IPS-18a (cell line): ENCODE results near the gene KATNB1.

ENCODE experiments used
- H3K27ac ChIP-seq: one replicate; pipeline ENCODE4 v1.5.1; 2013; ENCODE audit warnings: low read length
- H3K27me3 ChIP-seq: one replicate; pipeline ENCODE4 v1.6.1; 2013; ENCODE audit warnings: mild to moderate bottlenecking, low read length; ENCODE audit not compliant: control insufficient read depth, insufficient read depth
- H3K36me3 ChIP-seq: one replicate; pipeline ENCODE4 v1.6.1; 2013; ENCODE audit warnings: low read depth, low read length; ENCODE audit not compliant: control insufficient read depth
- H3K4me1 ChIP-seq: one replicate; pipeline ENCODE4 v1.6.1; 2013; ENCODE audit warnings: low read depth, low read length; ENCODE audit not compliant: control insufficient read depth
- H3K4me3 ChIP-seq: one replicate; pipeline ENCODE4 v1.5.1; 2013; ENCODE audit warnings: low read length
- H3K9ac ChIP-seq: one replicate; pipeline ENCODE4 v1.6.1; 2013; ENCODE audit warnings: mild to moderate bottlenecking, low read length, moderate library complexity
- H3K9me3 ChIP-seq: one replicate; pipeline ENCODE4 v1.6.1; 2013; ENCODE audit warnings: low read depth, low read length; ENCODE audit not compliant: control insufficient read depth

The KATNB1 gene

DNA sequence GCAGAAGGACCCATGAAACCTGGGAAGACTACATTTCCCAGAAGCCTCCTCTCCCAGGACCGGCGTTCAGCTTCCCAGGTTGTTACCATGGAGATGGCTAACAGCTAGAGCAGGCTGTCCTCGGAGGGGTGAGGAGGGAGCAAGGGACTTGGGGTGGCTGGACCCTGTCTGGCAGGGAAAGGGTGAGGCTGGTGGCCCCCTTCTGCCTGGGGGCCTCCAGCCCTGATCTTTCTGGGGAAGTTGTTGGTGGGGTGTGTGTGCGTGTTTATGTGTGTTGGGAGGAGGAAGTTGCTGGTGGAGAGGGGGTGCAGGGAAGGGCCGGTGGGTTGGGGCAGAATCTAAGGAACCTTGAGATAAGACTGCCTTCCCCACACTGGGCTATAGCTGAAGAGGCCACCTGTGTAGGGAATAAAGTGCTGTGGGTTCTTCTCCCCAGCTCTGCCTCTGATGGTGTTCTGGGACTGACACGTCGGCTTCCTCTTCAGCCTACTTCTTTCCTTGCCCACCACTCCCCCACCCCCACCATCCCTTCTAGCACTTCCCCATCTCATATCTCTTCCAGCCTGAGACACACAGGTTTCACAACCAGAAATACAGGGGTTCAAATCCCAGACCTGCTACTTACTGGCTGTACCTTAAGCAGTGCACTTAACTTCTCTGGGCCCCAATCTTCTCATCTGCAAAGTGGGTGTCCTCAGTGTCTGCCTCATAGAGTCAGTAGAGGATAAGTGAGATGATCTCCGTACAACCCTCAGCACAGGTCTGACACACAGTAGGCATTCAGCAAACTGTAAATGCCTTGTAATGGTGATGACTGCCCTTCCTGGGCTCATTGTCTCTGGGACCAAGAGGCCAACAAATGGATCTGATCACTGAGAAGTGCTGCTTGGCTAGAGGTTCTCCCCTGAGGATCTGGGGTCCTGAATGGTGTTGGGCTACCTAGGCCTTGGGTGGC lies 40.6 kb upstream of the KATNB1 start, which contains the start of gene DRC7:
Gene DRC7, plus strand, starts transcription at position 82 of the 955 bp plus-strand sequence. CDS start 3,144 bp downstream, outside the sequence.
- Histone ChIP-seq H3K36me3 (no peaks in the 10 kb centered on the region), H3K9ac (no peak within 1 kb of the TSS), H3K9me3 (no peaks in the 10 kb centered on the region), H3K4me1 (no peaks in the 10 kb centered on the region), H3K27ac (no peak within 1 kb of the TSS), H3K4me3 (no peak within 1 kb of the TSS), H3K27me3 (no peaks in the 10 kb centered on the region)

DNA sequence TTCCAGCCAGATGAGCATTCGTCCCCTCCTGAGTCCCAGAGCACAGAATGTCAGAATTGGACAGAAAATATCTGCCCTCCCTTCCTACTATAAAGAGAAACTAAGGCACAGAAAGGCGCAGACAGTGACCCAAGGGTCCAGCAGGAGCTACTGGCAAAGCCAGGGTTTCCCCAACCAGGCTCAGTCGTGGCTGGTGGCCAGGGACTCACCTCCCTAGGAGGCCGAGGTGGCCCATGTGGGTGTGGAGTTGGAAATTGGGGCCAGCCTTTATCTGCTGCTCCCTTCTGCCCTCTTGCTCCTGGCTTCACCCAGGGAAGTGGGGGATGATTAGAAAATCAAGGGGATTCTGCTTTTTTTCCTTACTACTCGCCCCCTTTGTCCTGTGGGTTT lies 39.9 kb upstream of the KATNB1 start:
- Histone ChIP-seq H3K9me3 (no peaks in the 10 kb centered on the region), H3K36me3 (no peaks in the 10 kb centered on the region), H3K9ac (no peak overlapping the region), H3K27me3 (no peaks in the 10 kb centered on the region), H3K27ac (no peak overlapping the region), H3K4me1 (no peaks in the 10 kb centered on the region), H3K4me3 (no peak overlapping the region)

DNA sequence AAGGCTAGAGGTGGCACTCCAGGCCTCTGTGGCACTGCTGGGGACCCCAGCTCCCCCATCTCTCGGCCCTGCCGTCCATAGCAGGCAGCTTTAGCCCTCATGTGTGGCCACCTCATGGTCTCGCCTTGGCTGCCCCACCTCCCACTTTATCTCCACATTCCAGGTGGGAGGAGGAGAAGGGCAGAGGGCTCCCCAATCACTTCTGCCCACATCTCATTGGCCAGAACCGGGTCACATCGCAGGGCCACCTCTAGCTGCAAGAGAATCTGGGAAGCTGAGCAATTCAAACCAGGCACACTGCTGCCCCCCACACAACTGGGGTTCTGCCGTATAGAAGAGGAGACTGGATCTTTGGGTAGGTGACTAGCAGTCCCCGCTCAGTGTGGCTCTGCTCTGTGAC lies 39.3 kb upstream of the KATNB1 start:
- no peaks in the 10 kb centered on the region for H3K36me3 ChIP-seq
- H3K9ac ChIP-seq, result no peak overlapping the region
- no peaks in the 10 kb centered on the region for H3K9me3 ChIP-seq
- no peaks in the 10 kb centered on the region for H3K27me3 ChIP-seq
- no peak overlapping the region for H3K4me3 ChIP-seq
- no peaks in the 10 kb centered on the region for H3K4me1 ChIP-seq
- no peak overlapping the region for H3K27ac ChIP-seq

DNA sequence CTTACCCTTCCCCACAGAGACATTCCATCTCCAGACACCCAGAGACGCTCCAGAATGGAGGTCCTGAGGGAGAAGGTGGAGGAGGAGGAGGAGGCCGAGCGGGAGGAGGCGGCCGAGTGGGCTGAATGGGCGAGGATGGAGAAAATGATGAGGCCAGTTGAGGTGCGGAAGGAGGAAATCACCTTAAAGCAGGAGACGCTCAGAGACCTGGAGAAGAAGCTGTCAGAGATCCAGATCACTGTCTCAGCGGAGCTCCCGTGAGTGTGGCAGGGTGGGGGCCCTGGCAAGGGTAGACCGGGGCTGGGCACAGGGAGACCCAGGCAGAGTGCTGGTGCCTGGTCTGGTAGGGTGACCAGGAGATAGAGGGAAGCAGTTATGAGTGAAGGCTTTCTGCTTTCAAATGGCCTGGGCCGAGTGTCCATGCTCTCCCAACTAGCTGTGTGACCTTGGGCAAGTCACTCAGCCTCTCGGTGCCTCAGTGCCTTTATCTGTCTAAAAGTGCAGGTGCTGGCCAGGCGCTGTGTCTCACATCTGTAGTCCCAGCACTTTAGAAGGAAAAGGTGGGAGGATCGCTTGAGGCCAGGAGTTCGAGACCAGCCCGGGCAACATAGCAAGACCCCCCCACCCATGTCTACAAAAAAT lies 37.6 kb upstream of the KATNB1 start:
- no peak overlapping the region for H3K4me3 ChIP-seq
- H3K9me3 ChIP-seq, result no peaks in the 10 kb centered on the region
- no peak overlapping the region for H3K9ac ChIP-seq
- no peaks in the 10 kb centered on the region for H3K4me1 ChIP-seq
- H3K27me3 ChIP-seq, result no peaks in the 10 kb centered on the region
- H3K27ac ChIP-seq, result no peak overlapping the region
- no peaks in the 10 kb centered on the region for H3K36me3 ChIP-seq

DNA sequence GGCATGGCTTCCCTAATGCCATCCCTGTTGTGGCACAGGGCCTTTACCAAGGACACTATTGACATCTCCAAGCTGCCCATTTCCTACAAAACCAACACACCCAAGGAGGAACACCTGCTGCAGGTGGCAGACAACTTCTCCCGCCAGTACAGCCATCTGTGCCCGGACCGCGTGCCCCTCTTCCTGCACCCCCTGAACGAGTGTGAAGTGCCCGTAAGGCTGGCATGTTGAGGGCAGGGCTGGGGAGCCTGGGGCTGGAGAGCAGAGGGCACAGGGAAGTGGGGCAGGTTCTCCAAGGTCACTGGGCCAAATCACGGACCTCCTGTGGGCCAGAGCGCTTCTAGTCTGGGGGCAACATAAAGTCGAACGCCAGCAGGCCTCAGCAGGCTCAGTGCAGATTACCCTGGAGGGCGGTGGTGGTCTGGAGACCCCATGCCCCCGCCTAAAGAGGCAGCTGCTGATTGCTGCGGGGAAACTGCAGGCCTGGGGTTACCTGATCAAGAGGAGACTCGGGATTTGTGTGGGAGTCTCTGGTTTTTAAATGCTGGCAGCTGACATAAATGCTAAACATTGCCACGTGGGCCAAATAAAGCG lies 36.7 kb upstream of the KATNB1 start:
- Histone ChIP-seq H3K9me3 (no peaks in the 10 kb centered on the region), H3K36me3 (no peaks in the 10 kb centered on the region), H3K9ac (no peak overlapping the region), H3K27me3 (no peaks in the 10 kb centered on the region), H3K4me3 (no peak overlapping the region), H3K27ac (no peak overlapping the region), H3K4me1 (peaks cover under 1% of the 10 kb centered on the region)

DNA sequence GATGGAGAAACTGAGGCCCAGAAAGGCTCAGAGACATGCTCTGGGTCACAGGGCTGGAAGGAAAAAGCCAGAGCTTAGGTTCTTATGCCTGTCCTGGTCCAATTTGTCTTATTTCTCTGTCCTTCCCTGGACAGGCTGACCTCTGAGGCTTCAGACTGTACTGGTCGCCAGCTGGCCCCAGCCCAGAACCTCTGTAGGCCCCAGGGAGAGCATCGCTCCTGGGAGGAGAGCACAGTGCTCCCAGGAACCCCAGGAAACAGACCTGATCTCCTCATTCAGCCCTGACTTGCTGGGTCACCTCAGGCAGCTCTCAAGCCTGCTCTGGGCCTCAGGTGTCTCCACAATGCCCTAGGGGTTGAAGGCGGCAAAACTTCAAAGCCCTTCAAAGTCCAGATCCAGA lies 36.1 kb upstream of the KATNB1 start:
- Histone ChIP-seq H3K9me3 (no peaks in the 10 kb centered on the region), H3K27ac (no peak overlapping the region), H3K36me3 (no peaks in the 10 kb centered on the region), H3K27me3 (no peaks in the 10 kb centered on the region), H3K4me3 (no peak overlapping the region), H3K4me1 (peaks cover 4% of the 10 kb centered on the region), H3K9ac (no peak overlapping the region)

DNA sequence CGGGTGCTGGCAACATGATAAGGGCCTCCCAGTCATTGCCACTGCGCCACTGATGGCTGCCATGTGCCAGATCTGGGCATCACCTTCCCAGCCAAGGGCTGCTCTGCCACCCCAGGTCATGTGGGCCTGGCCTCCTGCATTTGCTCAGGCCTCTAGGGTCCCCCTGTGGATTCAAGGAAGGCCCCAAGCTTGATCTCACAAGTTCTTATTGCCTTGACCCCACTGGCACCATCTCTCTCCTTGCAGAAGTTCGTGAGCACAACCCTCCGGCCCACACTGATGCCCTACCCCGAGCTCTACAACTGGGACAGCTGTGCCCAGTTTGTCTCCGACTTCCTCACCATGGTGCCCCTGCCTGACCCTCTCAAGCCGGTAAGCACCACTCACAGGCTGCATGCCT lies 35.7 kb upstream of the KATNB1 start:
- H3K9me3 ChIP-seq, result no peaks in the 10 kb centered on the region
- H3K4me3 ChIP-seq, result no peak overlapping the region
- H3K27ac ChIP-seq, result no peak overlapping the region
- no peaks in the 10 kb centered on the region for H3K36me3 ChIP-seq
- no peaks in the 10 kb centered on the region for H3K27me3 ChIP-seq
- peaks cover 4% of the 10 kb centered on the region for H3K4me1 ChIP-seq
- no peak overlapping the region for H3K9ac ChIP-seq

DNA sequence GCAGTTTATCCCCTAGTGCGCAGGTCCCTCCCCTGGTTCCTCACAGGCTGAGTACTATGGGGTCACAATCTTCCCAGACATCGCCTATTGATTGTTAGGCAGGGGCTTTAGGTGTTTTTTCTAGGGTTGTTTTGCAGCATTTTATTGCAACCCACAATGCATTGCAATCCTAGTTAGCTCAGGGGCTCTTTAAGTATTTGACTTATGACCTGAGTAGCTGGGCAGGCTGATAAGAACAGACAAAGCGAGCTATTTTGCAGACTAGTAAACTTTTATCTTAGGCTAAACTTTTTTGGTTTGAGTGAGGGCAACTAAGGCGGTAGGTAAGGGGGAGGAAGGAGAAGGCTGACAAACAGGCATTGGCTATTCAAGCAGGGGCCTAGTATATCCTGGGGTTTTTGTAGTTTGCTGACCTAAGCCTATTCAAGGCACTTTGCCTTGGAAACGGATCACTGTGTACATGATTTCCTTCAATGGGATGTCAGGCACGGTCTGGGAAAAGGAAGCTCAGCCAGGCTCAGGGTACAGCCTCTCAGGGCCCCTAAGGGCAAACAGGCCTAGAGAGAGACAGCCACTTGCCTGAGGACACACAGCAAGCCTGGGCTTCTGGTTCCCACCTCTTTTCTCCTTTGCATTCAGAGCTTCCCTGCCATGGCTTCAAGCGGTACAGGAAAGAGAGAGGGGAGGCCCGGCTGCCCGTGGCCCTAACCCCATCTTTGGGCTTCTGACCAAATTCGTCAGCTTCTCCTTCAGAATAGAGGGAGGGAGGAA lies 34.6 kb upstream of the KATNB1 start:
- no peaks in the 10 kb centered on the region for H3K27me3 ChIP-seq
- H3K36me3 ChIP-seq, result no peaks in the 10 kb centered on the region
- no peak overlapping the region for H3K9ac ChIP-seq
- H3K4me1 ChIP-seq, result peaks cover 4% of the 10 kb centered on the region
- no peak overlapping the region for H3K4me3 ChIP-seq
- no peak overlapping the region for H3K27ac ChIP-seq
- no peaks in the 10 kb centered on the region for H3K9me3 ChIP-seq

DNA sequence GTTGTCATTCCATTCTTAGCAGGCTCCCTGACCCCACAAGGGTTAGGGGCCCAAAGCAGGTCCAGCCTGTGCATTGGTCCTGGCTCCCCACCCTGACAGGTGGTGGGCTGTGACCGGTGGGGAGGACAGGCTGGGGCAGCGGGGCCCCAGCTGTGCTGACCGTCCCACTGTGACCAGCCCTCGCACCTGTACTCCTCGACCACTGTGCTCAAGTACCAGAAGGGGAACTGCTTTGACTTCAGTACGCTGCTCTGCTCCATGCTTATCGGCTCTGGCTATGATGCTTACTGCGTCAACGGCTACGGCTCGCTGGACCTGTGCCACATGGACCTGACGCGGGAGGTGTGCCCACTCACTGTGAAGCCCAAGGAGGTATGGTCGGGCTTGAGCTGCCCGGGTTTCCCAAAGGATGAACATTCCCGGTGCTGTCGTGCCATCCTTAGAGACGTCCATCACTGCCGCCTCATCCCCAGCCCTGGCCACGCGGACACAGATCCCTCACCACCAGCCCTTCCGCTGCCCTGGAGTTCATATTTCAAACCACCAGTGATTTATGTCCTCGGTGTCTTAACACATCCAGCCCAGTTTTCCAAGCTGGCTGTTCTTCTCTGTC lies 33.7 kb upstream of the KATNB1 start:
- Histone ChIP-seq H3K27ac (no peak overlapping the region), H3K27me3 (no peaks in the 10 kb centered on the region), H3K4me3 (no peak overlapping the region), H3K9ac (no peak overlapping the region), H3K36me3 (no peaks in the 10 kb centered on the region), H3K4me1 (peaks cover 4% of the 10 kb centered on the region), H3K9me3 (no peaks in the 10 kb centered on the region)

DNA sequence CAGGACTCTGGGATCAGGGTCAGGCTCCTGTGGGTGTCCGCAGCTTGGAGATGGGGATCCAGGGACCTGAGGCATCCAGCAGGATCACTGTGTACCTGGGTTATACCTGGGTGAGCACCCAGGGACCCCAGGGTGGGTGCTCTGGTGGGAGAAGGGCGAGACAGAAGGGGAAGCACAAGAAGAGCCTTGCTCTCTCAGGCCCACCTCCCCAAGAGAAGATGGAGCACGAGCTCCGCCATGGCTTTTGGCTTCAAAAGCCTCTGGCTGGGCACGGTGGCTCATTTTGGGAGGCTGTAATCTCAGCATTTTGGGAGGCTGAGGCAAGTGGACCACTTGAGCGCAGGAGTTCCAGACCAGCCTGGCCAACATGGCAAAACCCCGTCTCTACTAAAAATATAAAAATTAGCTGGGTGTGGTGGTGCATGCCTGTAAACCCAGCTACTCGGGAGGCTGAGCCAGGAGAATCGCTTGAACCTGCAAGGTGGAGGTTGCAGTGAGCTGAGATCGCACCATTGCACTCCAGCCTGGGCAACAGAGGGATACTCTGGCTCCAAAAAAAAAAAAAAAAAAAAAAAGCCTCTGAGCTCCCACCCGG lies 32.1 kb upstream of the KATNB1 start:
- no peak overlapping the region for H3K27ac ChIP-seq
- no peaks in the 10 kb centered on the region for H3K9me3 ChIP-seq
- no peaks in the 10 kb centered on the region for H3K27me3 ChIP-seq
- no peaks in the 10 kb centered on the region for H3K36me3 ChIP-seq
- H3K9ac ChIP-seq, result no peak overlapping the region
- H3K4me3 ChIP-seq, result no peak overlapping the region
- peaks cover 4% of the 10 kb centered on the region for H3K4me1 ChIP-seq
